ENCODE results near the gene GOLGA6D.

DNA sequence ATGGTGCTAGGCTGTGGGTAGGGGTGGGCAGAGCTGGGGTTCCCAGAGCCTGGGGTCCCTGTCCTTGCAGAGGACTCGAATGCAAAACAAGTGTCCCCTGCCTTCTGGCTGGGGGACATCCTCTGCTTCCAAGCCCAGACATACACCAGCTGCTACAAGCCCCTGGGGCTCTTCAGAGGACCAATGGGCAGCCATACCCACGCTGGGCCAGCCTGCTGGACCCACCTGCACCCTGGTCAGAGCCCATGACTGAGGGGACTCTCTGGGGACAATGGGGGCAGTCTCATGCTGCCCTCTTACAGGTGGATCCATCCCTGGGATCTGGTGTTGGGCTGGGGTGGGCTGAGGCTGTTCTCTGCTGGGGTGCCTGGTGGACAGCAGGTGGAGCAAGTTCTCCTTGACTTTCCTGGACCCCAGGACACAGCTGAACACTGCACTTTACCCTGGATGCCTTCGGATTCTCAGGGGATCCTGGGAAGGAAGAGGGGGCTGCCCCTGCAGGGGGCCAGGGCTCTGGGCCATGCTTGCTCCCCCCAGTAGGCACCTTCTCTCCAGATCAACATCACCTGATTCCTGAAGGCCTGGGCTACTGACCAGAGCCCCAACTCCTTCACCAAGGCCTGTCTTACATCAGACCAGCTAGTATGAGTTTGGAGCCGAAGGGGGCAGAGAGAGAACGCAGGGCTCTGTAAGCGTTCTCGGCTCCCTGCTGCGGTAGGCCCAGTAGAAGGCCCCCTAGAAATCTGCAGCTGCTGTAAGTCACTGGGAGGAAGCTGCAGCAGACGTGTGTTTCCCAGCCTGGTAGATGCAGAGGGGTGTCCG, 46.1 kb downstream of the GOLGA6D start:
- TF ChIP-seq, protein P1, sequence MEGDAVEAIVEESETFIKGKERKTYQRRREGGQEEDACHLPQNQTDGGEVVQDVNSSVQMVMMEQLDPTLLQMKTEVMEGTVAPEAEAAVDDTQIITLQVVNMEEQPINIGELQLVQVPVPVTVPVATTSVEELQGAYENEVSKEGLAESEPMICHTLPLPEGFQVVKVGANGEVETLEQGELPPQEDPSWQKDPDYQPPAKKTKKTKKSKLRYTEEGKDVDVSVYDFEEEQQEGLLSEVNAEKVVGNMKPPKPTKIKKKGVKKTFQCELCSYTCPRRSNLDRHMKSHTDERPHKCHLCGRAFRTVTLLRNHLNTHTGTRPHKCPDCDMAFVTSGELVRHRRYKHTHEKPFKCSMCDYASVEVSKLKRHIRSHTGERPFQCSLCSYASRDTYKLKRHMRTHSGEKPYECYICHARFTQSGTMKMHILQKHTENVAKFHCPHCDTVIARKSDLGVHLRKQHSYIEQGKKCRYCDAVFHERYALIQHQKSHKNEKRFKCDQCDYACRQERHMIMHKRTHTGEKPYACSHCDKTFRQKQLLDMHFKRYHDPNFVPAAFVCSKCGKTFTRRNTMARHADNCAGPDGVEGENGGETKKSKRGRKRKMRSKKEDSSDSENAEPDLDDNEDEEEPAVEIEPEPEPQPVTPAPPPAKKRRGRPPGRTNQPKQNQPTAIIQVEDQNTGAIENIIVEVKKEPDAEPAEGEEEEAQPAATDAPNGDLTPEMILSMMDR (IDR thresholded peaks at IDR 0.05): no peak
- TF ChIP-seq POLR2A (IDR thresholded peaks at IDR 0.05): no peak
